Ovary (tissue), 3 donors: ENCODE results near the gene PARP9.

Experiments
- EP300 ChIP-seq: sonication (generic); formaldehyde crosslinking; IDR thresholded peaks from one replicate; pipeline ENCODE4 v1.6.1; 2017; ENCODE audit warnings: antibody characterized with exemption
- TF ChIP-seq, protein P1 (sequence below), 3 donors: fragments of 450-650 bp in 2 of 3; fragments of 200-600 bp in 1 of 3; IDR thresholded peaks; one replicate each; pipeline versions ENCODE4 v1.5.1 to v1.8.0; 2016 to 2022; ENCODE audit warnings: antibody characterized with exemption in 3 of 3, mild to moderate bottlenecking in 1 of 3
- donor health status: DM: no; HTN: no; CAD: no.

DNA sequence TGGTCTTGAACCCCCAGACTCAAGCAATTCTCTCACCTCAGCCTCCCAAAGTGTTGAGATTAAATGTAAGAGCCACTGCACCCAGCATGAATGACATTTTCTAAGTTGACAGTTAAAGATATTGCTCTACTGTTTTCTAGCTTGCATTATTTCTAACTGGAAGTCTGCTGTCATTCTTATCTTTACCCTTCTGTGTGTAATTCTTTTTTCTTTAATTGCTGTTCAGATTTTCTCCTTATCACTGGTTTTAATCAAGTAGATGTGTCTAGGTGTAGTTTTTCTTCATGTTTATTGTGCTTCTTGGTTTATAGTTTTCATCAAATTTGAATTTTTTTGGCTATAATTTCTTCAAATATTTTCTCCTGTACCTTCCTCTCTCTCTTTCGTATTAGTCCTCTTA, 18.3 kb upstream of the PARP9 start:
- TF ChIP-seq, protein P1, sequence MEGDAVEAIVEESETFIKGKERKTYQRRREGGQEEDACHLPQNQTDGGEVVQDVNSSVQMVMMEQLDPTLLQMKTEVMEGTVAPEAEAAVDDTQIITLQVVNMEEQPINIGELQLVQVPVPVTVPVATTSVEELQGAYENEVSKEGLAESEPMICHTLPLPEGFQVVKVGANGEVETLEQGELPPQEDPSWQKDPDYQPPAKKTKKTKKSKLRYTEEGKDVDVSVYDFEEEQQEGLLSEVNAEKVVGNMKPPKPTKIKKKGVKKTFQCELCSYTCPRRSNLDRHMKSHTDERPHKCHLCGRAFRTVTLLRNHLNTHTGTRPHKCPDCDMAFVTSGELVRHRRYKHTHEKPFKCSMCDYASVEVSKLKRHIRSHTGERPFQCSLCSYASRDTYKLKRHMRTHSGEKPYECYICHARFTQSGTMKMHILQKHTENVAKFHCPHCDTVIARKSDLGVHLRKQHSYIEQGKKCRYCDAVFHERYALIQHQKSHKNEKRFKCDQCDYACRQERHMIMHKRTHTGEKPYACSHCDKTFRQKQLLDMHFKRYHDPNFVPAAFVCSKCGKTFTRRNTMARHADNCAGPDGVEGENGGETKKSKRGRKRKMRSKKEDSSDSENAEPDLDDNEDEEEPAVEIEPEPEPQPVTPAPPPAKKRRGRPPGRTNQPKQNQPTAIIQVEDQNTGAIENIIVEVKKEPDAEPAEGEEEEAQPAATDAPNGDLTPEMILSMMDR (IDR thresholded peaks at IDR 0.05) = no peak
- TF ChIP-seq EP300 = no peak
